GM18508 (cell line): ENCODE data around the gene KLHL22.

Source experiments
- ATAC-seq: cut with Tn5 transposase; IDR thresholded peaks from one replicate; pipeline ENCODE4 v1.9.1; 2021; ENCODE audit warnings: moderate number of reproducible peaks; ENCODE audit not compliant: insufficient read depth, unreplicated experiment

KLHL22 gene

DNA sequence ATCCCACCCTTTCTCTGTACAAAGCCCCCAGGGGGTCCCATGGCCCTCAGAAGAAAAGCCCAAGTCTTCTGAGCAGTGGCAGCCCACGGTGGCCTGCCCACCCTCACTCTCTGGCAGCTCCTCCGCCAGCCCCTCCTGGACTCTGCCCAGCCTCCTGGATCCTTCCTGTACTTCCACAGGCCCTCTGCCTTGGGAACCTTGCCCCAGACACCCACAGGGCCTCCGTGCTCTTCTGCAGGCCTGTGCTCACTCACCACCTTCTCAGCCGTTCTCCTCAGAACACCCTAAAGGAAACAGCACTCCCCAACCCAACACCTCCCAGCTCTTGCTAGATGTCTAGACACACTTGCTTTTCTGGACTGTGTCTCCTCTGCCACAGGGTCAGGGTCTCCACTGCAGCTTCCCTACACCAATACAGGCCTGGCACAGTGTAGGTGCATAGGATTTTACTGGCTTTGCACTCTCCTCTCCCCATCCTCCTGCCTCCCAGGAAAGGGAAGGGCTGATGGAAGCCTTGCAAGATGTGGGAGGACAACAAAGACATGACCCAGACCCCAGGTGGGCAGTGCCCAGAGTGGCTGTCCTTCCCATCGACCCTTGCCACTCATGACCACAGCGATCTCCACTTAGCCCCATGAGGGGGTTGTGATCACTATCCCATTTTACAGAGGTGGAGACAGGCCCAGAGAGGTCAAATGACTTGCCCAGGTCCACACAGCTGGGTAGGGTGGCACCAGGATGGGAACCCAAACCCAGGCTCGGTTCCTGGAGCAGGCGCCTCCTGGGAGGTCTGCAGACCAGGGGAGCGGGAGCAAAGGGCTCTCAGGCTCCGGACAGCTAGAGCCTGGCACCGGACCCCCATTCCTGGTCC lies 59.9 kb downstream of the KLHL22 start:
- ATAC-seq: no peak

DNA sequence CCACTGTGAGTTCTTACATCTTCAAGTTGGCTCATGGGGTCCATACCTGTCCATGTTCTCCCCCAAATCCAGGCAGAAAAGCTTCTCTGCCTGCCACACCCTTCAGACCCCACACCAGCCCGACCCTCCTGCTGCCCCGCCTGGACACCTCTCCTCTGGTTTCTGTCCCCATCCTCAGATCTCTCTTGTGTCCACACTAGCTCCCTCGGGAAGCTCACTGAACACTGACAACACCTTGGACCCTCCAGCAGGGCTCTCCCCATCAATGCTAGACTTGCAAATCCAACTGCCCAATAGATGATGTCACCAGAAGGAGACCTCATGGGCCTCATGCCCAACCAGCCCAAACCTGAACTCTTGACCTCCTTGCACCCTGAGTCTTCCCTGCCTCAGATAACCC lies 60.8 kb downstream of the KLHL22 start:
- ATAC-seq: no peak

- ATAC-seq: no peak
Measured at GRCh38 chr22:20434264-20434751, 61.3 kb downstream of the KLHL22 start.

GRCh38 chr22:20433686-20434241 lies 61.8 kb downstream of the KLHL22 start:
- ATAC-seq: no peak

- no peak for ATAC-seq
Measured at GRCh38 chr22:20433191-20433590, 62.4 kb downstream of the KLHL22 start.

DNA sequence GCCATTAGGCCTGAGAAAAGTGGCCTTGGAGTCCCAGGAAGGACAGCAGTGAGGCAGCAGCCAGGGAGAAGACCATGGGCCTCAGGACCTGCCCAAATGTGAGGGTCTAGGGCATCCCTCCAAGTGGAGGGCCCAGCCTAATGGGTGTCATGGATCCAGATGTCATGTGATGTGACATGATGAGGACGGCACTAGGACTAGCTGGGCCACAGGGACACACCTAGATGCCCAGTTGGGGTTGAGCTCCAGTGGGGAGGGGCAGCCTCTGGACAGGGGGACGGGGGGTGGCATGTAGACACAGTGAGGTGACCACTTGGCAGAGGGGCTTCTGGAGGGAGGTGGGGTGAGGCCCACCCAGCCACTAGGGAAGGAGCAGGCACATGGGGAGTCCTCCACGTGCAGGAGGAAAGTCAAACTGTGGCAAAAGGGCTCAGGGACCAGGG lies 63.3 kb downstream of the KLHL22 start:
- no peak for ATAC-seq

DNA sequence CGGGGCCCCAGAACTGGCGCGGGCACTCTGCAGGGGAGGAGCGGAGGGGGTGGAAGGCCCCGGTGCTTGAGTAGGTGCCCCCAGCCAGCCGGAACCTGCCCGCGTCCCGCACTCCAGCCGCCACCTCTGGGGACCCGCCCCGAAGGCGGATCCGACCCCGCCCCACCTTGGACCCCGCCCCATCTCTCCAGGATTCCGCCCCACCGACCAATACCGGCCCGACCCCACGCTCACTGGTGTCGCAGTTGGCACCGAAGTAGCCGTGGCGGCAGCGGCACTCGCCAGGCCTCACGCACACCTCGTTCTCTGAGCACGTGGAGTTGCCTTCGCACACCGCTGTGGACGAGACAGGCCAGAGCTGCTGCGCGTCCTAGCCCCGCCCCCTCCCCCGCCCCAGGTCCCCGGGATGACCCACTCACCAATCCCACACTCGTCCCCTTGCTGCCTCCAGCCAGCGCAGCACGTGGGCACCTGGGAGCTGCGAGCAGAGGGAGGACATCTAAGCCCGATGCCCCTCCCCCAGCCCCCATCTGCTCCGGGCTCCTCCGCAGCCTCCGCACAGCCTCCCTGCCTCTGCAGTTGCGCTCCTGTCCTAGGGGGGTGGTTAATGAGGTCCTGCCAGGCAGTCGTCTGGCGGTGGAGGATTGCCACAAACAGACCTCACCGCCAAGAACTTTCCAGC lies 63.9 kb downstream of the KLHL22 start:
- ATAC-seq: no peak

DNA sequence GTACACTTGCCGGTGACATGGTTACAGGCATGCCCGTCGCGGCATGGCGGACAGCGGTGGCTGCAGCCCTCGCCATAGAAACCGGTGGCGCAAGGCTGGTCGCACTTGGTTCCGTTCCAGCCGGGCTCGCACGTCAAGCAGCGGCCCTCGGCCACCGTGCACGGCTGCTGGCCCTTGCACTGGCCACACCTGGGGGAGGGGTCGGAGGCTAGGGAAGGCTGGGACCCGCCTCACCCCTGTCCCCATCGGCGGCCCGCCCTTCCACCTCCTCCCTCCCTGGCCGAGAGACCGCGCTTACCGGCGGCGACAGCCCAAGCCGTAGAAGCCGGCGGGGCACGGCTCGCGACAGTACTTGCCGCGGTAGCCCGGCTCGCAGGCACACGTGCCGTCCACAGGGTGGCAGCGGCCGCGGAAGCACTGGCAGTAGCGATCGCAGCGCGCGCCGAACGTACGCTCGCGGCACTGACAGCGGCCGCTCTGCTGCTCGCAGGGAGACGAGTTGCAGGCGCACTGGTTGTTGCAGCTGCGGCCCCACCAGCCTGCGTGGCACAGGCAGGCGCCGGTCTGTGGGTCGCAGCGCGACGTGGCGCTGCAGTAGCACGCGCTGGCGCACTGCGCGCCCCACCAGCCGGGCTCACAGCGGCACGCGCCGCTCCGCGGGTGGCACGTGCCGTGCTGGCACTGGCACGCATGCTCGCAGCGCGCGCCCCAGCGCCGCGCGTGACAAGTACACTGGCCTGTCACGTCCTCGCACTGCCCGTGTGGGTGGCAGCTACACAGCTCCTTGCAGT lies 64.7 kb downstream of the KLHL22 start:
- ATAC-seq: no peak

DNA sequence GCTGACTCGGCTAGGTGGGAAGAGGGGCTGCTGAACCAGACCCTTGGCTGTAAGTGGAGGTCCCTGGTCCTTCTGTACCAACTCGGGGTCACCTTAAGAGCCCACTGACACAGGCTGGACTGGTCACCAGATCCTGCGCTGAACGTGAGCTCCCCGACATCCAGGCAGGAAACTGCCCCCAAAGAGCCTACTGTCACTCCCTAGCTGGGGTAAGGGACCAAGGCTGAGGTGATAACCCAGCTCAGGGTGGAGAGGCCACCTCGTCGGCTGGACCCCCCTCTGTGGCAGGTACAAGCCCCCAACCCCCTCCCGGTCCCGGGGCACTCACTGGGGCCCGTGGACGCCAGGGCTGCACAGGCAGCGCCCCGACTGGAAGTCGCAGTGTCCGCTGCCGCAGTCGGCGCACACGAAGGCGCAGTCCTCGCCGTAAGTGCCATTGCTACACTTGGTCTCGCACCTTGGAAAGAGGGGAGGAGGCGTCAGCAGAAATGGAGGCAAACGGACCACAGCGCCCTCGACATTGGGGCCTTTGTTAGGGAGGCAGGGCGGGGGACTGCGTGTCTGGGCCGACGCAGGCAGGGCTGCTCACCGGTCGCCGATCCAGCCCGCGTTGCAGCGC lies 65.4 kb downstream of the KLHL22 start:
- no peak for ATAC-seq

GRCh38 chr22:20429254-20430100 lies 66.1 kb downstream of the KLHL22 start:
- no peak for ATAC-seq

GRCh38 chr22:20428496-20429253 lies 66.9 kb downstream of the KLHL22 start:
- ATAC-seq: no peak

DNA sequence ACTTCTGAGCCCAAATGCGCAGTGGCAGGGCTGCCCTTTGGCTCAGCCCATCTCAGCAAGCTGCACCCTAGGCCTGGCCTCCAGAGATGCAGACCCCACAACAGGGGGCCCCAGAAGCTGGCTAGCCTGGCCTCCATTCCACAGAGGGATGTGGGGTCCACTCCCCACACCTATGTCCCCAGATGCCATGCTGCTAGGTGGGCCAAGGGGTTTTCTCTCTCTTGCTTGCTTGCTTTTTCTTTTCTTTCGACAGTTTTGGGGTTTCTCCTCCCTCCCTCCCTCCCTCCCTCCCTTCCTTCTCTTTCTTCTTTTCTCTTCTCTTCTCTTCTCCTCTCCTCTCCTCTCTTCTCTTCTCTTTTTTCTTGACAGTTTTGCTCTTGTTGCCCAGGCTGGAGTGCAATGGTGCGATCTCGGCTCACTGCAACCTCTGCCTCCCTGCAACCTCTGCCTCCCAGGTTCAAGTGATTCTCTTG lies 67.6 kb downstream of the KLHL22 start:
- no peak for ATAC-seq

DNA sequence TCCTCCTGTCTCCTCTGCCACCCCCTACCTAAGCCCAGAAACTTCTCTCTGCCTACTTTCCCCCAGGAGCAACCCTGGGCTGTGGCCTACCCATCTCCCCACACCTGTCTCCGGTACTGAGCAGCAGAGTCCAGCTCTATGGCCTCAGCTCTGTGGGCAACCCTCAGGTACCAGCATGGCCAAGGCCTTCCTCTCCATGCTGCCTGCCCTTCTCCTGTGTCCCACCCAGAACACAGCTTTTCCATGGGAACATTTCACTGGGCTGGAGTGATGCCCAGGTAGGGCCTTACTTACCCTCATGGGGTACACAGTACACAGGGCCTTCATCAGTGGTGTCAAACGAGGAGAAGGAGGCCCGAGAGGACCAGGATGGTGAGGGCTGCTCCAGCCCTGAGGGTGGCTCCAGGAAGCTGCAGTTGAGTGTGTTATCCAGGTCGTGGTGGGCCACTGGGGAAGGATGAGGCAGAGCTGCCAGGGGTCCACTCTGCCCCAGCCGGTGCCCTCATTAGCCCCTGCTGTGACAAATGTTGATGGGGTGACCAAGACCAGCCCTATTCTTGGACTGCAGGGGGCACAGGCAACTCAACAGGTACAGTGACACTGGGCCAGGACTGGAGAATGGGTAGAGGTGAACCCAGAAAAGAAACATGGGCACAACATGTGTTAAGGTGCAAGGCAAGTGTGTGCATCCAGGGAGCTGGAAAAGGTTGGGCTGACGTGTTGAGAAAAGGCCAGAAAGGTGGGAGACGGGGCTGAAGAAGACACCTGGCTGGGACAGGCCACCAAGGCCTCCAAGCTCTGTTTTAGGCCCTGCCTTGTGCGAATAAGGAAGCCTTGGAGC lies 68.3 kb downstream of the KLHL22 start:
- ATAC-seq: no peak

GRCh38 chr22:20426259-20426615 lies 69.4 kb downstream of the KLHL22 start:
- ATAC-seq: no peak

DNA sequence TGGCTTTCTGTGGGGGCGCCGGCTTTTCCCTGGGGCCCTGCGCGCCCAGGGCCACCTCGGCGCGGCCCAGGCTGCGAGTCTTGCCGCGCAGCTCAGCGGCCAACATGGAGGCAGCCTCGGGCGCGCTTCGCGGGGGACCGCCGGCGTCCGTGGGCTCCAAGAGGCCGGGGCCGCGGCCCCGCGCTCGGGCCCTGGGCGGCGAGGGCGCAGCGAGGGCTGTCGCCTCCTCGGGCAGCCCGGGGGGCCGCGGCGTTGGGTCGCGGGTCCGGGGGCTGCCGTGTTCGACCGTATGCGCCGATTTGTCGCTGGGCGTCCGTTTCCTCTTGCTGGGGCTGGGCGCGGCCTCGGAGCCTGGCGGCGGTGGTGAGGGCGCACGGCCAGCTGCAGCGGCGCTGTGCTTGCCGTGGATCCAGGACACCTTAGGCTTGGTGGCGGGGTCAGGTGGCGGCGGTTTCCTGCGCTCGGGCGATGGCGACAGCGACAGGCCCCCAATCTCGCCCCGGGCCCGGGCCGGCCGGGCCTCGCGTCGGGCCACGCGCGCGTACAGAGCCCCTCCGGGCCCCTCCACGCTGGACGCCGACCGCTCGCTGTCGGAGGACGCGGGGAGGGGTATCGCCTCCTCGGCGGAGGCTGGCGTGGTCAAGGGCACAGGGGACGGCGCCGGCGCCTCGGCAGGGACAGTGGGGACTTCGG lies 69.9 kb downstream of the KLHL22 start:
- no peak for ATAC-seq

GRCh38 chr22:20424932-20425565 lies 70.5 kb downstream of the KLHL22 start:
- ATAC-seq: no peak

GRCh38 chr22:20424568-20424931 lies 71.0 kb downstream of the KLHL22 start:
- no peak for ATAC-seq
